ENCODE results near the gene NTF3. TPM values are rescaled to one million over a fixed set of nuclear protein-coding genes. Genes with fewer than 3 reads are reported as not detected.

The NTF3 gene
- total RNA-seq, 1 experiment from 2014 or later, result not detected

GRCh38 chr12:5392961-5393360, 38.9 kb upstream of the NTF3 start:
- DNase-seq (ENCODE audit: low read depth, low spot score), result no peak
- ChIA-PET RAD21 (ENCODE audit: low non-redundant PET in 1 of 2, low total read pairs in 2 of 2, uncharacterized antibody in 2 of 2, unreplicated experiment in 2 of 2) (no interaction called here), CTCF (no interaction called here), POLR2A (no interaction called here)
- Histone ChIP-seq H4K20me1 (ENCODE audit: insufficient read depth) (no peaks in the 10 kb centered on the region), H3K27ac (ENCODE audit: low read depth, low read length) (no peak overlapping the region), H3K9ac (ENCODE audit: low read length) (no peak overlapping the region), H3K4me3 (replicated peaks in 1 of 2; ENCODE audit: low read depth in 1 of 2, low read length in 2 of 2) (no peak overlapping the region), H2AFZ (ENCODE audit: low read depth, low read length, poor library complexity, severe bottlenecking) (no peak overlapping the region), H3K27me3 (ENCODE audit: insufficient read depth, low read length) (no peaks in the 10 kb centered on the region), H3K36me3 (ENCODE audit: control insufficient read depth in 1 of 2, insufficient read depth in 2 of 2, low read length in 2 of 2) (no peaks in the 10 kb centered on the region), H3K4me1 (ENCODE audit: control insufficient read depth in 1 of 2, insufficient read depth in 2 of 2, low read length in 2 of 2) (peaks cover 13 to 23% of the 10 kb centered on the region in 2 experiments), H3K4me2 (ENCODE audit: low read length) (no peak overlapping the region), H3K79me2 (ENCODE audit: insufficient read depth, low read length) (no peaks in the 10 kb centered on the region), H3K9me3 (ENCODE audit: control insufficient read depth in 1 of 2, insufficient read depth in 1 of 2, low read depth in 1 of 2, low read length in 2 of 2) (no peaks in the 10 kb centered on the region), H3K9me2 (ENCODE audit: insufficient read depth) (no peaks in the 10 kb centered on the region)
- BruUV-seq (replicated peaks), result no TSS peak
- TF ChIP-seq EGR1 (IDR thresholded peaks at IDR 0.05; ENCODE audit: low read depth), result no peak
- TF ChIP-seq YY1 (IDR thresholded peaks at IDR 0.05; ENCODE audit: extremely low read depth, insufficient replicate concordance, low read depth, low read length), result no peak
- ATAC-seq, result no peak
- intact Hi-C loops (cut with micrococcal nuclease), result no loop called here

- CTCF ChIA-PET, result no interaction called here
- Histone ChIP-seq H3K9ac (ENCODE audit: low read length) (no peak overlapping the region), H3K4me2 (ENCODE audit: low read length) (no peak overlapping the region), H3K4me3 (replicated peaks in 1 of 2; ENCODE audit: low read depth in 1 of 2, low read length in 2 of 2) (no peak overlapping the region), H3K9me2 (ENCODE audit: insufficient read depth) (no peaks in the 10 kb centered on the region), H3K36me3 (ENCODE audit: control insufficient read depth in 1 of 2, insufficient read depth in 2 of 2, low read length in 2 of 2) (no peaks in the 10 kb centered on the region), H2AFZ (ENCODE audit: low read depth, low read length, poor library complexity, severe bottlenecking) (no peak overlapping the region), H3K27ac (ENCODE audit: low read depth, low read length) (no peak overlapping the region), H3K4me1 (ENCODE audit: control insufficient read depth in 1 of 2, insufficient read depth in 2 of 2, low read length in 2 of 2) (no peaks in the 10 kb centered on the region), H3K79me2 (ENCODE audit: insufficient read depth, low read length) (no peaks in the 10 kb centered on the region), H3K27me3 (ENCODE audit: insufficient read depth, low read length) (no peaks in the 10 kb centered on the region), H3K9me3 (ENCODE audit: control insufficient read depth in 1 of 2, insufficient read depth in 1 of 2, low read depth in 1 of 2, low read length in 2 of 2) (no peaks in the 10 kb centered on the region), H4K20me1 (ENCODE audit: insufficient read depth) (no peaks in the 10 kb centered on the region)
- DNase-seq (ENCODE audit: low read depth, low spot score) (no peak), ATAC-seq (no peak)
- POLR2A ChIA-PET, result no interaction called here
- BruUV-seq (replicated peaks), result no TSS peak
- no peak for TF ChIP-seq EZH2 (IDR thresholded peaks at IDR 0.05)
- TF ChIP-seq CTCF (IDR thresholded peaks at IDR 0.05 in 2 of 3, conservative IDR thresholded peaks at IDR 0.05 in 1 of 3; ENCODE audit: borderline replicate concordance in 1 of 3, insufficient read depth in 1 of 3, low read depth in 2 of 3, low read length in 2 of 3), result no peak
- no peak for TF ChIP-seq POLR2AphosphoS5 (IDR thresholded peaks at IDR 0.05; ENCODE audit: low read depth, low read length)
- TF ChIP-seq CEBPB (IDR thresholded peaks at IDR 0.05; ENCODE audit: low read depth), result no peak
- intact Hi-C loops (cut with micrococcal nuclease), result no loop called here
- RAD21 ChIA-PET (ENCODE audit: low non-redundant PET in 1 of 2, low total read pairs in 2 of 2, uncharacterized antibody in 2 of 2, unreplicated experiment in 2 of 2), result interaction anchor here in 1 of 2 experiments (0.6 kb wide), 1 partner anchor 1088 kb away, joined by 3 read pairs; no protein-coding TSS in a partner anchor
Measured at GRCh38 chr12:5395443-5396271, 36.3 kb upstream of the NTF3 start.
